GM19455 (cell line): Measurements from ENCODE around the gene TMBIM4.
"Not testable (repeated sequence)": the region's sequence is repeated elsewhere in the genome, so short reads cannot be mapped to it uniquely, and the experiment has no call there.

Experiments used
- ATAC-seq: cut with Tn5 transposase; IDR thresholded peaks from one replicate; pipeline ENCODE4 v1.9.1; 2021; ENCODE audit not compliant: unreplicated experiment

Gene TMBIM4

GRCh38 chr12:66187036-66187435, 17.2 kb upstream of the TMBIM4 start:
- ATAC-seq: no peak

GRCh38 chr12:66184822-66185221, 15.0 kb upstream of the TMBIM4 start:
- ATAC-seq: not testable (repeated sequence)

- no peak for ATAC-seq
These were observed 13.2 kb upstream of the TMBIM4 start for GRCh38 chr12:66182956-66183355.

- ATAC-seq: no peak
These were observed 6.5 kb upstream of the TMBIM4 start for GRCh38 chr12:66176105-66176900.

- ATAC-seq: not testable (repeated sequence)
These were observed 4.9 kb upstream of the TMBIM4 start for GRCh38 chr12:66174391-66175325.

- ATAC-seq: no peak
These were observed 810 bp upstream of the TMBIM4 start for GRCh38 chr12:66170606-66171005.

GRCh38 chr12:66168410-66168809, 1.4 kb downstream of the TMBIM4 start:
- no peak for ATAC-seq

GRCh38 chr12:66166561-66166960, 3.2 kb downstream of the TMBIM4 start:
- ATAC-seq: no peak

- no peak for ATAC-seq
These were observed 4.7 kb downstream of the TMBIM4 start for GRCh38 chr12:66165141-66165540.

GRCh38 chr12:66164349-66164821, 5.4 kb downstream of the TMBIM4 start:
- no peak for ATAC-seq

- ATAC-seq: no peak
These were observed 6.5 kb downstream of the TMBIM4 start for GRCh38 chr12:66163289-66163688.

GRCh38 chr12:66162701-66163100, 7.1 kb downstream of the TMBIM4 start:
- ATAC-seq: no peak

- no peak for ATAC-seq
These were observed 9.1 kb downstream of the TMBIM4 start for GRCh38 chr12:66160704-66161103.

GRCh38 chr12:66159123-66159522, 10.7 kb downstream of the TMBIM4 start:
- no peak for ATAC-seq

GRCh38 chr12:66156654-66157053, 13.1 kb downstream of the TMBIM4 start:
- ATAC-seq: no peak

GRCh38 chr12:66154776-66155175, 15.0 kb downstream of the TMBIM4 start:
- ATAC-seq: no peak

- ATAC-seq: no peak
These were observed 17.1 kb downstream of the TMBIM4 start for GRCh38 chr12:66152732-66153131.

GRCh38 chr12:66149702-66150398, 19.9 kb downstream of the TMBIM4 start:
- ATAC-seq: no peak

GRCh38 chr12:66144791-66145754, 24.7 kb downstream of the TMBIM4 start:
- ATAC-seq: no peak

- no peak for ATAC-seq
These were observed 25.9 kb downstream of the TMBIM4 start for GRCh38 chr12:66143868-66144267.
